Measurements from ENCODE around the gene RHEBL1.

RHEBL1 gene

DNA sequence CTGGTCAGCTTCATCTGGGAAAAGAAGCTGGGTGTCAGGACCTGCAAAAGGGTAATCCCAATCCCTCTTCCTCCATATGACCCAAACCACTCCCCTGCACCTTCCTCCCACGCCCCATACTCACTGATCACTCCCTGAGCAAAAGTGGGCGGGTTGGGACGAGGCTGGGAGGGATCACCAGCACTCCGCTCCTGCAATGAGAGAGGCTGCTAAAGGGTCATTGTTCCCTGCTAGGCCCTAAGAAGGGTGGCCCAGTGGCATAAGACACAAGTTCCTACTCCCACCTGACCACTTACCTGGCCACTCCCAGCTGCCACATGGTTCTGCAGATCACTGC, 35.5 kb downstream of the RHEBL1 start:
- no peak for DNase-seq

- DNase-seq, result no peak
These were observed 36.0 kb downstream of the RHEBL1 start for GRCh38 chr12:49033611-49034285.

DNA sequence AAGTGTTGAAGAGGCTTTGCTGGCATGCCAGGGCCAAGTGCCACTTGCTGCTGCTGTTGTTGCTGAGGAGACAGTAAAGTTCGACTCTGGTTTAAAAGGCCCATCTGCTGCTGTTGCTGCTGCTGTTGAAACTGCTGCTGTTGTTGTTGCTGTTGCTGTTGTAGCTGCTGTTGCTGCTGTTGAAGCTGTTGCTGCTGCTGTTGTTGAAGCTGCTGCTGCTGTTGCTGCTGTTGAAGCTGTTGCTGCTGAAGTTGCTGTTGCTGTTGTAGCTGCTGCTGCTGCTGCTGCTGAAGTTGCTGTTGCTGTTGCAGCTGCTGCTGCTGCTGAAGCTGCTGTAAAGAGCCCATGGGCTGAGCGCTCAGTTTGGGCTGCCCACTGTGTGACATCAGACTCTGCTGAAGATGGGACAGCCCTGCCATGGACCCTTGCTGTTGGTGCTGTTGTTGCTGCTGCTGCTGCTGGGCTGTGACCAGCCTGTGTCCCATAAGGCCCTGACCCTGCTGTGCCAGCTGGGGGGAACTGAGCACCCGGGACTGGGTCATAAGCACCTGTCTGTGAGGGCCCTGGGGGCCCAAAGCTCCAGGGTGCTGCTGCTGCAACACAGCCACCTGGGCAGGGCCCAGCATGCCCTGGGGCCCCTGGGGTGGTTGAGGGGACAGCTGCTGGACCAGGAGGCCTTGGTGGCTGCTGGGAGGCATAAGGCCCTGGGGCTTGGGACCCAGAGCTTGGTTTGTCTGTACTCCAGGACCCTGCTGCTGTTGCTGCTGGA, 36.9 kb downstream of the RHEBL1 start:
- no peak for DNase-seq

DNA sequence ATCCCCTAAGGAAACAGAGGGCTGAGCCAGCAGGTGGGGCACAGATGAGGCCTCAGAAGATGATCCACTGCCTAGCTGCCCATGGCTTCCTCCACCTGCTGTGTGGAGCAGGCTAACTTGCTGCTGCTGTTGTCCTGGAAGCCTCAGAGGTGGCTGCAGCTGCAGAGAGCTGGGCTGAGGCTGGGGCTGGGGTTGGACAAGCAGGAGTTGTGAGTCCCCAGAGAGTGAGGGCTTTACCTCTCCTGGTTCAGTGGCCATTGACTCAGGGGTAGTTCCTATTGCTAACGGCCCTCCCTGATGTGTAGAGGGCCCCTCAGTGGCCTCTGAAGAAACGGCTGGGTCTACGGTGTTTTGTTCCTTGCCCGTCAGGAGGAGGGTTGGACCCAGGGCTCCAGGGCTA, 37.5 kb downstream of the RHEBL1 start:
- DNase-seq, result no peak

DNA sequence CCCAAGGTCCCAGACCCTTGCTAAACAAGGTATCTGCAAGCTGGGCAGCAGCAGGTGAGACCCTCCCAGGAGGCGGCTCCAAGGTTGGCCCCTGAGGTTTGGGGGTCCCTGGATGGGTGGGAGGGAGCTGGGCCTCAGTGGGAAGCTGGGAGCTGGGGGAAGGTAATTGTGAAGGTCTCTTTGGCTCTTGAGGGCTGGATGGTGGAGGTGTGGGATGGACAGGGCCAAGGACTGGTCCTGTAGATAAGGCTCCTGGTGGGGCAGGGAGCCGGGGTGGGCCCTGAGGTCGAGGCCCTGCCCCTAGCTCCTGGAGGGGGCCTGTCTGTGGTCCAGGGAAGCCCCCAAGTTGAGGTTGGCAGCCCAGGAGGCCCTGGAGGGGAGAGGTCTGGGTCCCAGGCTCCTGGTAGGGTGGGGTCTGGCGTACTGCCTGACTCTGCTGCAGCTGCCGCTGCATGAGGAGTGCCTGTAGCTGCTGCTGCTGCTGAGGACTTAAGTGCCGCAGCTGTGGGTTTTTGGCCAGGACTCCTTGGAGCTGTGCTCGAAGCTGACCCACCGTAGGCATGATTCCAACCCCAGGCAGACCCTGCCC, 38.1 kb downstream of the RHEBL1 start:
- DNase-seq, result no peak

- no peak for DNase-seq
These were observed 38.8 kb downstream of the RHEBL1 start for GRCh38 chr12:49030714-49031572.

- DNase-seq, result no peak
These were observed 39.7 kb downstream of the RHEBL1 start for GRCh38 chr12:49030119-49030518.

GRCh38 chr12:49028666-49029275, 41.0 kb downstream of the RHEBL1 start:
- DNase-seq, result no peak

DNA sequence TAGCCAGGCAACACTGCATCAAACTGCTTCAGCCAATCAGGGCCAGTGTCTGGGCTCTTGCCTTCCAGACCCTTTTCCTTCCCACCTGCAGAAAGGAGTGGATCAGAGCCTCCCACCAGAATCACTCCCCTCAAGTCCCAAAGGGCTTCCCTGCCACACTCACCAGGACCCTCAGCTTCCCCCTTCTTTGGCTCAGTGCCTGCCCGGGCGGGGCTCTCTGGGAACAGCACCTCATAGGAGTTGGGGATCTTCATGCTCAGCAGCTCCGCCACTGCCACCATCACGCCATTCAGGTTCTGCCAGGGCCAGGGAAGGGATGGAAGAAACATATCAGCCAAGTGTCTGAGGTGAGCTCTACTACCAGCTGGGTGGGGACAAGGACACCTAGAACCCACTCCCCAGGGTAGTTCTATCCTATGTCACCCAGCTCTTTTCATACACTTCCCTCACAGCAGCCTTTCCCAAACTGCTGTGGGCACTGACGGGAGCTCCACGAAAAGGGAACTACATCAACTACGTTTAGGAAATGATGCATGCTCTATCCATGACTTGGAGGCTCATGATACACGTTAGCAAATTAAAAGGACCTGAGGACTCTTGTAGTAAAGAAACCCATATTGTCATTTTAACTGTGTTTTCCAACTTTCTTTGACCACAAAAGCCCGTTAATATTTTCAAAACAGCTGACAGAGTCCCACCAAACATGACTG, 41.8 kb downstream of the RHEBL1 start:
- no peak for DNase-seq

DNA sequence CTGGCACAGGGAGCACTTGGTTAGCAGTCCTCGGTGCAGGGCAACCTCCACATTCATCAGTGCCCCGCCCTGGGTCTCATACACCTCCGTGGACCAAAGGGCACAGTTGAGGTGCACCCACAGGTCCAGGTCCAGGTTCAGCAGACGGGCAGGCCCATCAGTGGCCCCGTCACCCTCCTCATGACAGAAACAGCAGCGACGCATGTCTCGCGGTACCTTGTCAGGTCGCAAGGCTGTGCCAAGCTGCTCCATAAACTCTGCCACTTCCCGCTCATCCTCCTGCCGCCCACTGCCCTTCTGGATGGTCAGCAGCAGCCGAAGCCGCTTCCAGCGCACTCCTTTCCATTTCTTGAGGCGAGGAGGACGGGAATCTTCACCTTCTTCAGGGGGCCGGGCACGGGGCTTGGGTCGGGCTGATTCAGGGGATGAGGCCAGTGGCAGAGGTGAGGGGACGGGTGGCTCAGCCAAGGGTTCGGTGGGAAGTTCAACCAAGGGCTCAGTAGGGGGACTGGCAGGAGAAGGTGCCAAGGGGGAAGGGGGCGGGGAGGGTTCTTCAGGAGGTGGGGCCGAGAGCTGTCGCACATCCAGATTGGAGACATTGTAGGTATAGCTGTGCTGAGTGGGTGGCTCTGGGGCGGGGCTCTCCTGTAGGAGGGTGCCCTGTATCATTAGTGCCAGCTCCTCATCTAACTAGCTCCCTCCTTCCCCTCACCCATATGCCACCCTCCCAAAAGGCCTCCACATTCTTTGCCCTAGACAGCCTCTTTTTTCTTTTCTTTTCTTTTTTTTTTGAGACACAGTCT, 42.9 kb downstream of the RHEBL1 start:
- DNase-seq, result no peak

- no peak for DNase-seq
These were observed 43.7 kb downstream of the RHEBL1 start for GRCh38 chr12:49026101-49026500.

- no peak for DNase-seq
These were observed 44.3 kb downstream of the RHEBL1 start for GRCh38 chr12:49025463-49025862.

DNA sequence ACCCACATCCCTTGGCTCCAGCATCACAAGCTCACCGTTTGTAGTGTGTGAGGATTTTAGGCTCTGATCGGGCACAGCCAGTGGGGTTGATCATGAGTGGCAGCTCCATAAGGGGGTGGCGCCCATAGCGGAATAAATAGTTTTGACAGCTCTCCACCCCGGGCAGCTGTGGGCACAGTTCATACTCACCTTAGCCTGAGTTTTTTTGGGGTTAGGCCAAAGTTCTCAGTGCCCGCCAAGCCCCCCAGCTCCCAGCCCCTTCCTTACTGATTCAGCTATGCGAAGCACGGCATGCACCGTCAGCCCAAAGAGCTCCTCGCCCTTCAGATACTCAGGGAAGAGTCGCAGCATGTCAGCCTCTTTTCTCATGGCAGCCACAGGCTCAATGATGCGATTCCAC, 45.2 kb downstream of the RHEBL1 start:
- no peak for DNase-seq

- no peak for DNase-seq
These were observed 46.0 kb downstream of the RHEBL1 start for GRCh38 chr12:49023812-49024211.

DNA sequence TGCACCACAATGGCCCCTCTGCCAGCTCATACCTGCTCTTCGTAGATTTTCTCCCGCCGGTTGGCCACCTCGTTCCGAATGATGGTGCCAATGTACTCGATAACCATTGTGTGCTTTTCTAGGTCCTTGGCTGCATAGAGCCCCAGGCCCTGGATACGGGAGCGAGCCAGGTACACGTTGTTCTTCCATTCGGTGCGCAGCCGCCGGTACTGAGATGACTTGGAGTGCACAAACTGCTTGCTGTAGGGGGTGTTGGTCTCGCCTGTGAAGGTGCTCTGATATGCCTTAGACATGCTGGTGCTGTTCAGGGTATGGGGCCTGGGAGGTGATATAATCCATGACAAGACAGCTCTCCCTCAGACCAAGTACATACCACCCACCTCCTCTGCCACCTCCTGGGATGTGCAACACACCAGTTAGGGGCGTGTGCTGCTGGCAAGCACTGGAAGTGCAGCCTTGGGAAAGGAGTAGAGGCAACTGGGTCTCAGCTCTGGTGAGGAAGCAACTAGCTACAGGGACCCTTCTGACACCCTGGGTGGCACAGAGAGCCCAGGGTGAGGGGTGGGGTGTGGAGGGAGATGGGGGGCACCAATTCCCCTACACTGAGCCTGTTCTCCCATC, 47.1 kb downstream of the RHEBL1 start:
- no peak for DNase-seq

GRCh38 chr12:49021292-49021915, 48.4 kb downstream of the RHEBL1 start:
- no peak for DNase-seq

DNA sequence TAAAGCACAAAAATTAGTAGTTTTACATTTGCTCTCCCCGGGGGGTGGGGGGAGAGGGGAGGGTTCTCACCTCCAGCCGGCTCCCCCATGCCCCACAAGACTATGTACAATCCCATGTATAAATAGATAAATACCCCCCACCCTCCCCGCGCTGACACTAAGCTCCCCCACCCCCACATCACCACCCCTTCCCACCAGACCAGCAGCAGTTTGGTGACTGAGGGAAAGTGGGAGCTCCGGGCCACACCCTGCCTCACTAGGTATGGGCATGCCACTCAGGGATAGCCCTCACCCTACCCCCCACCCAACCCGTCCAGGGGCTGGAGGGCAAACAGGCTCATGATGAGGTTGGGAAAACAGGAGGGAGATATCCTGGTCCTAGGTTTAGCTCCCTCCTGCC, 49.3 kb downstream of the RHEBL1 start:
- no peak for DNase-seq

- DNase-seq, result peak in 1 of 2 experiments; percentile 50
These were observed 50.1 kb downstream of the RHEBL1 start for GRCh38 chr12:49019443-49020324.

DNA sequence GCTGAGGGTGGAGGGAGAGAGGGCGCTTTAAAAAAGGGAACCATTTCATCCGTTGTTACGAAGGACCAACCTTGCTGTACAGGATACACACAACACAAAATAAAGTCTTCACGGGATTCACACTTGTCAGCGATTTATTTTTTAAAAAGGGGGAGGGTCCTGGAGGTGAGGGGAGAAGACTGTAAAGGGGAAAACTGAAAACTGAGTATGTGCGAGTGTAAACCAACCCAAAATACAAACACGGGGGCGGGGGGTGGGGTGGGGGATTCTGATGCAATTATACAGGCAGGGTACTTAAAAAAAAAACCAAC, 50.7 kb downstream of the RHEBL1 start:
- no peak for DNase-seq
